Inflammatory macrophage treated with lipopolysaccharide for 1 hour (primary cell): ENCODE measurements around the gene SYPL2.

Source experiments
- DNase-seq, 2 donors: peaks; one replicate each; pipeline ENCODE4 v3.0.0-alpha.2; 2020 to 2022

The SYPL2 gene

GRCh38 chr1:109521002-109521951, 54.9 kb downstream of the SYPL2 start:
- DNase-seq, result no peak

- DNase-seq, result no peak
Measured at GRCh38 chr1:109522026-109522425, 55.7 kb downstream of the SYPL2 start.

- no peak for DNase-seq
Measured at GRCh38 chr1:109523706-109524105, 57.4 kb downstream of the SYPL2 start.

GRCh38 chr1:109527098-109527811, 60.9 kb downstream of the SYPL2 start:
- DNase-seq, result no peak

GRCh38 chr1:109527846-109528695, 61.7 kb downstream of the SYPL2 start:
- no peak for DNase-seq

- no peak for DNase-seq
Measured at GRCh38 chr1:109528712-109529111, 62.4 kb downstream of the SYPL2 start.

GRCh38 chr1:109529881-109530456, 63.6 kb downstream of the SYPL2 start:
- no peak for DNase-seq

GRCh38 chr1:109530457-109531087, 64.2 kb downstream of the SYPL2 start:
- no peak for DNase-seq

GRCh38 chr1:109531380-109531779, 65.0 kb downstream of the SYPL2 start:
- no peak for DNase-seq
